HL-60 (cell line): ENCODE data around the gene ZNF496.

Experiments used
- DNase-seq, 2 experiments: peaks; one replicate each; pipeline ENCODE4 v3.0.0-alpha.2; 2010 to 2020; ENCODE audit warnings: low read depth in 1 of 2, low spot score in 1 of 2
- H3K27ac ChIP-seq: fragments of 250-450 bp; sonication (Bioruptor Pico); replicated peaks from 2 replicates; pipeline ENCODE4 v1.5.1; 2020; ENCODE audit warnings: mild to moderate bottlenecking, moderate library complexity
- H3K27me3 ChIP-seq: fragments of 250-450 bp; sonication (Bioruptor Pico); 2 replicates; pipeline ENCODE4 v1.5.1; 2021; ENCODE audit warnings: mild to moderate bottlenecking, moderate library complexity; ENCODE audit not compliant: insufficient read depth, poor library complexity, severe bottlenecking
- H3K4me3 ChIP-seq: replicated peaks from 2 replicates; pipeline ENCODE4 v1.5.1; 2011; ENCODE audit warnings: mild to moderate bottlenecking, control low read depth, low read length; ENCODE audit not compliant: insufficient read depth
- GABPA ChIP-seq: IDR thresholded peaks from 2 replicates; pipeline ENCODE4 v1.6.1; 2012; ENCODE audit warnings: low read depth
- POLR2AphosphoS5 ChIP-seq: IDR thresholded peaks from 2 replicates; pipeline ENCODE4 v1.6.1; 2012; ENCODE audit warnings: low read depth
- REST ChIP-seq: IDR thresholded peaks from 2 replicates; pipeline ENCODE4 v1.6.1; 2012; ENCODE audit warnings: low read depth; ENCODE audit not compliant: insufficient replicate concordance
- SPI1 ChIP-seq: IDR thresholded peaks from 2 replicates; pipeline ENCODE4 v1.6.1; 2012; ENCODE audit warnings: low read depth, mild to moderate bottlenecking, borderline replicate concordance
- TF ChIP-seq, protein P1 (sequence below): IDR thresholded peaks from one replicate; pipeline ENCODE4 v1.5.1; 2011; ENCODE audit warnings: low read length, control low read depth, inconsistent platforms; ENCODE audit not compliant: insufficient read depth

ZNF496 gene

DNA sequence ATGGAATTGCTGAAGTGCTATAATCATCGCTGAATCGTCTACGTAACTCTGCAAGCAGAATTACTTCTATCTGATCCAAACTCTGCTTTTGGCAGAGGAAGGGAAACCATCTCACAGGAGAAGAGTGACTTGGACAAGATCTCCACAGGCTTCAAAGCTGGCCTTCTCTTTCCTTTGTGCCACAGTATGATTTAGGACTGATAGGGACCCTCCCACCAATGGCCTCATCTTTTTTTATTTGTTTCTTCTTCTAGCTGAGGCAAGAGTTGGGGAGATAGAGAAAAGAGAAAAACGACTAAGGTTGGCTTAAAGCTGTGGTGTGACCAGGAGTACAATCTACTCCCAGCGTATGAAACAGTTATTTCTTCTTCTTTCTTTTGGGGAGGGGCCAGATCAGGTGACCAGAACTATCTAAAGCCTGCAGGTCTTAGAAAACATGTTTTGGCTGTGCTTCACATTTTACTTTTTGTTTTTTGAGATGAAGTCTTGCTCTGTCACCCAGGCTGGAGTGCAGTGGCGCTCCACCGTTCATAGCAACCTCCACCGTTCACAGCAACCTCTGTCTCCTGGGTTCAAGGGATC lies 35.0 kb downstream of the ZNF496 start:
- no peak overlapping the region for H3K4me3 ChIP-seq
- no peaks in the 10 kb centered on the region for H3K27me3 ChIP-seq
- H3K27ac ChIP-seq = no peak overlapping the region
- no peak for DNase-seq
- TF ChIP-seq, protein P1, sequence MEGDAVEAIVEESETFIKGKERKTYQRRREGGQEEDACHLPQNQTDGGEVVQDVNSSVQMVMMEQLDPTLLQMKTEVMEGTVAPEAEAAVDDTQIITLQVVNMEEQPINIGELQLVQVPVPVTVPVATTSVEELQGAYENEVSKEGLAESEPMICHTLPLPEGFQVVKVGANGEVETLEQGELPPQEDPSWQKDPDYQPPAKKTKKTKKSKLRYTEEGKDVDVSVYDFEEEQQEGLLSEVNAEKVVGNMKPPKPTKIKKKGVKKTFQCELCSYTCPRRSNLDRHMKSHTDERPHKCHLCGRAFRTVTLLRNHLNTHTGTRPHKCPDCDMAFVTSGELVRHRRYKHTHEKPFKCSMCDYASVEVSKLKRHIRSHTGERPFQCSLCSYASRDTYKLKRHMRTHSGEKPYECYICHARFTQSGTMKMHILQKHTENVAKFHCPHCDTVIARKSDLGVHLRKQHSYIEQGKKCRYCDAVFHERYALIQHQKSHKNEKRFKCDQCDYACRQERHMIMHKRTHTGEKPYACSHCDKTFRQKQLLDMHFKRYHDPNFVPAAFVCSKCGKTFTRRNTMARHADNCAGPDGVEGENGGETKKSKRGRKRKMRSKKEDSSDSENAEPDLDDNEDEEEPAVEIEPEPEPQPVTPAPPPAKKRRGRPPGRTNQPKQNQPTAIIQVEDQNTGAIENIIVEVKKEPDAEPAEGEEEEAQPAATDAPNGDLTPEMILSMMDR = no peak
- TF ChIP-seq GABPA (no peak), REST (no peak), POLR2AphosphoS5 (no peak), SPI1 (no peak)

DNA sequence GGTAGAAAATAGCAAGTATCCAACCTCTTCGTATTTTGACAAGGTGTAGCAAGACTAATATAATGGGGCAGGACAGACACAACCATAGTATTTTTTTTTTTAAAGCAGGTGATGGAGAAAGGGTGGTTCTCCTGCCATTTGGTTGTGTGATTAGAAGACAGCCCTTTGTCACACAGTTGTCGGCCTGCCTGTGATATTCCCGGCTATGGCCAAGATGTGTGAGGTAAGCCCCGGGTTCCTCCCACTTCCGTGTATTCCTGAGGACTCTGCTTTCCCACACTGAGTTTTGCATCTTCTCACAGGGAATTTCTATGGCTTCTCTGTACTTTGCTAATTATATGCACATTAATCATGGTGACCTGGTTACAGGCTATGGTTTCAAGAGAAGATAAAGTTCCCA lies 35.9 kb downstream of the ZNF496 start:
- H3K4me3 ChIP-seq = no peak overlapping the region
- H3K27ac ChIP-seq = no peak overlapping the region
- DNase-seq = no peak
- no peaks in the 10 kb centered on the region for H3K27me3 ChIP-seq
- TF ChIP-seq, protein P1 = no peak
- TF ChIP-seq REST (no peak), SPI1 (no peak), GABPA (no peak), POLR2AphosphoS5 (no peak)

DNA sequence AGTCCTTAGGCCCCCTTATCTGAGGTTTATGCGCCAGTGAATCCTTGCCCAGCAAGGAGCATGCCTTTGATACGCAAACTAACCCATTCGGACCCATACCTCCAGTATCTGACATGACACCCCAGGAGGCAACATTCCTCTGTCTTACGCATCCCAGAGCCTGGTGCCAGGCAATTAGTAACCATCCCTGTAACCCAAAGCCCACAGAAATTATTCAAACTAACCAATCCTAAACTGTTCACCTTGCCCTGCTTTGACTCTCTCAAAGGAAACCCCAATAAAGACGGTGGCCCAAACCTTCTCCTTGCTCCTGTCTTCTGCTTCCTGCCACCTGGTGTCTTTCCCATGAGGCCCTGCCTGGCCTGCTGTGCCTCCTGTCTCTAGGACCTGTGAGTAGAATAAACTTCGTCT lies 36.4 kb downstream of the ZNF496 start:
- TF ChIP-seq SPI1 (no peak), GABPA (no peak), POLR2AphosphoS5 (no peak), REST (no peak)
- TF ChIP-seq, protein P1 = no peak

More for the DNA sequence above, 36.4 kb downstream of the ZNF496 start:
- no peak overlapping the region for H3K4me3 ChIP-seq
- no peaks in the 10 kb centered on the region for H3K27me3 ChIP-seq
- DNase-seq = no peak
- H3K27ac ChIP-seq = no peak overlapping the region
